GM12878 (cell line): ENCODE results near the gene PLBD1. TPM values are rescaled to one million over a fixed set of nuclear protein-coding genes. Genes with fewer than 3 reads are reported as not detected.

ENCODE experiments used
- ATAC-seq: fragments of 200-7000 bp; cut with Tn5 transposase; 3 replicates; pipeline ENCODE4 v1.9.1; 2020; ENCODE audit warnings: mild to moderate bottlenecking, moderate library complexity
- BruUV-seq: library from RNA; stranded (reverse); fragments of 400-500 nt; replicated peaks from 2 replicates; lab custom pipeline; 2021; lab: Mats Ljungman, UMichigan
- CTCF ChIA-PET: fragments of 300-600 bp; sonication (Branson Sonifier 250); formaldehyde crosslinking; extraction: SDS; loops from one replicate; lab custom pipeline; 2021; ENCODE audit warnings: inconsistent platforms; lab: Yijun Ruan, JAX
- POLR2A ChIA-PET: fragments of 350-600 bp; formaldehyde crosslinking; extraction: SDS; loops from one replicate; lab custom pipeline; 2021; ENCODE audit warnings: inconsistent platforms; lab: Charles Lee
- RAD21 ChIA-PET: fragments of 300-600 bp; sonication (Branson Sonifier 250); formaldehyde crosslinking; loops from one replicate; lab custom pipeline; 2023; ENCODE audit warnings: antibody characterized with exemption; ENCODE audit not compliant: unreplicated experiment; lab: Charles Lee
- SMC1A ChIA-PET: fragments of 300-600 bp; sonication (Branson Sonifier 250); formaldehyde crosslinking; loops from one replicate; lab custom pipeline; 2023; ENCODE audit not compliant: unreplicated experiment, uncharacterized antibody; lab: Charles Lee
- DNase-seq: peaks from one replicate; pipeline ENCODE4 v3.0.0-alpha.2; 2011; ENCODE audit warnings: low read depth, low spot score
- FAIRE-seq: peaks from 3 replicates; lab custom pipeline; 2011; peaks lifted over from hg19 to GRCh38; lab: Jason Lieb, UNC
- H2AFZ ChIP-seq: 2 replicates; pipeline ENCODE4 v1.6.0; 2011; ENCODE audit warnings: low read depth, low read length, control low read depth; ENCODE audit not compliant: control insufficient read depth
- H3K27ac ChIP-seq: 2 replicates; pipeline ENCODE4 v1.5.1; 2011; ENCODE audit warnings: control low read depth; ENCODE audit not compliant: control insufficient read depth, insufficient read depth
- H3K27me3 ChIP-seq, 2 experiments: replicated peaks in 1 of 2; 2 replicates each; pipeline versions ENCODE4 v1.6.0 to v1.6.1; 2011; ENCODE audit warnings: low read length in 1 of 2; ENCODE audit not compliant: control insufficient read depth in 2 of 2, insufficient read depth in 2 of 2
- H3K36me3 ChIP-seq, 2 experiments: 2 replicates each; pipeline ENCODE4 v1.5.1; 2011; ENCODE audit warnings: low read length in 1 of 2; ENCODE audit not compliant: control insufficient read depth in 2 of 2, insufficient read depth in 2 of 2
- H3K4me1 ChIP-seq: 2 replicates; pipeline ENCODE4 v1.6.1; 2011; ENCODE audit warnings: mild to moderate bottlenecking, low read length, moderate library complexity, mixed read lengths; ENCODE audit not compliant: control insufficient read depth, insufficient read depth
- H3K4me2 ChIP-seq: 2 replicates; pipeline ENCODE4 v1.6.0; 2011; ENCODE audit warnings: control low read depth; ENCODE audit not compliant: control insufficient read depth, insufficient read depth
- H3K4me3 ChIP-seq: fragments of 200-600 bp; sonication (generic); 2 replicates; pipeline ENCODE4 v1.5.1; 2016
- H3K79me2 ChIP-seq: 2 replicates; pipeline ENCODE4 v1.6.0; 2011; ENCODE audit warnings: low read length; ENCODE audit not compliant: control insufficient read depth, insufficient read depth
- H3K9ac ChIP-seq: 2 replicates; pipeline ENCODE4 v1.8.0; 2011; ENCODE audit warnings: low read length, control low read depth, mixed read lengths; ENCODE audit not compliant: control insufficient read depth, insufficient read depth
- H3K9me3 ChIP-seq: replicated peaks from 3 replicates; pipeline ENCODE4 v1.5.1; 2011; ENCODE audit warnings: mild to moderate bottlenecking, low read length; ENCODE audit not compliant: control insufficient read depth, insufficient read depth
- H4K20me1 ChIP-seq: 2 replicates; pipeline ENCODE4 v1.6.0; 2011; ENCODE audit not compliant: control insufficient read depth, insufficient read depth
- BRCA1 ChIP-seq: IDR thresholded peaks from 2 replicates; pipeline ENCODE4 v1.6.1; 2011; ENCODE audit warnings: low read depth, low read length, improper control_type of control experiment
- ESRRA ChIP-seq: IDR thresholded peaks from 2 replicates; pipeline ENCODE4 v1.6.1; 2012; ENCODE audit warnings: mild to moderate bottlenecking, low read length, improper control_type of control experiment
- GATAD2B ChIP-seq: fragments of 450-650 bp; conservative IDR thresholded peaks from 2 replicates; pipeline ENCODE4 v1.6.1; 2017; ENCODE audit warnings: low read depth, mild to moderate bottlenecking, moderate library complexity
- HDAC6 ChIP-seq: fragments of 200-600 bp; sonication (generic); IDR thresholded peaks from one replicate; pipeline ENCODE4 v1.8.0; 2017; ENCODE audit warnings: antibody characterized with exemption; ENCODE audit not compliant: unreplicated experiment
- IRF3 ChIP-seq: fragments of 450-650 bp; IDR thresholded peaks from 2 replicates; pipeline ENCODE4 v1.6.1; 2014; ENCODE audit warnings: mild to moderate bottlenecking
- IRF5 ChIP-seq: fragments of 450-650 bp; IDR thresholded peaks from 2 replicates; pipeline ENCODE4 v1.6.1; 2017; ENCODE audit warnings: borderline replicate concordance
- MEF2A ChIP-seq: IDR thresholded peaks from 2 replicates; pipeline ENCODE4 v1.6.1; 2011; ENCODE audit warnings: low read depth, mild to moderate bottlenecking, low read length, moderate library complexity; ENCODE audit not compliant: insufficient read depth
- MLLT1 ChIP-seq: fragments of 450-650 bp; IDR thresholded peaks from 2 replicates; pipeline ENCODE4 v1.6.1; 2016; ENCODE audit warnings: mild to moderate bottlenecking
- NFIC ChIP-seq: IDR thresholded peaks from 2 replicates; pipeline ENCODE4 v1.6.1; 2012; ENCODE audit warnings: low read depth, mild to moderate bottlenecking, inconsistent platforms, low read length, moderate library complexity
- NR2C1 ChIP-seq: fragments of 450-650 bp; IDR thresholded peaks from 2 replicates; pipeline ENCODE4 v1.6.1; 2017; ENCODE audit warnings: antibody characterized with exemption, mild to moderate bottlenecking, moderate library complexity
- RUNX3 ChIP-seq: IDR thresholded peaks from 2 replicates; pipeline ENCODE4 v1.6.1; 2012; ENCODE audit warnings: low read length, inconsistent platforms
- SIN3A ChIP-seq: IDR thresholded peaks from 2 replicates; pipeline ENCODE4 v1.6.1; 2012; ENCODE audit warnings: low read depth, low read length, improper control_type of control experiment
- SUPT20H ChIP-seq: IDR thresholded peaks from 2 replicates; pipeline ENCODE4 v1.6.1; 2011; ENCODE audit warnings: low read depth, mild to moderate bottlenecking, low read length, moderate library complexity, borderline replicate concordance; ENCODE audit not compliant: control insufficient read depth
- TARDBP ChIP-seq: IDR thresholded peaks from 2 replicates; pipeline ENCODE4 v1.6.1; 2016; ENCODE audit warnings: borderline replicate concordance
- ZBTB40 ChIP-seq: fragments of 450-650 bp; IDR thresholded peaks from 2 replicates; pipeline ENCODE4 v1.6.1; 2016; ENCODE audit warnings: mild to moderate bottlenecking, moderate library complexity, borderline replicate concordance
- WGBS: methylation state at CpG from one replicate; pipeline ENCODE4 v1.1.6; 2016; ENCODE audit warnings: low lambda C conversion rate; ENCODE audit not compliant: insufficient replicate concordance, insufficient coverage; ENCODE audit errors: missing lambda C conversion rate; 5-methylcytosine and 5-hydroxymethylcytosine counted together
- in situ Hi-C: fragments of 300-500 bp; cut with MboI; formaldehyde crosslinking; loops from 9 replicates; pipeline ENCODE4 v1.14.3; 2018; ENCODE audit warnings: mixed read lengths
- intact Hi-C: fragments of 100-400 bp; cut with micrococcal nuclease; formaldehyde crosslinking; loops from one replicate; pipeline ENCODE4 v1.14.2; 2022; ENCODE audit not compliant: unreplicated experiment
- polyA plus RNA-seq, 11 experiments: library from polyadenylated mRNA; depleted of rRNA in 4 of 11; unstranded in 6 of 11; stranded (reverse) in 5 of 11; fragments of >200 nt; fragmentation: Nextera tagmentation in 4 of 11; fragmentation: Illumina TruSeq in 1 of 11; extraction: Ambion mirVana in 4 of 11; extraction: Trizol in 1 of 11; gene quantifications; 1 replicate in 1 of 11; 2 replicates in 10 of 11; pipeline versions ENCODE4 v1.2.1 to v1.2.3, GENCODE V29; 2011 to 2016; ENCODE audit warnings: inconsistent platforms in 2 of 11, missing spikeins in 2 of 11, low read depth in 1 of 11
- total RNA-seq, 4 experiments: library from RNA; depleted of rRNA in 3 of 4; stranded (reverse); fragments of >200 nt in 3 of 4; fragmentation: Illumina TruSeq in 1 of 4; extraction: Trizol in 1 of 4; gene quantifications; 2 replicates each; pipeline versions ENCODE4 v1.2.1 to v1.2.3, GENCODE V29; 2013 to 2021

Gene PLBD1
- total and polyA plus RNA-seq, 10 of the 15 experiments (the other 5 are each of a cell fraction or from before 2014, with no cell fraction given), result 0.19 to 0.54 (median 0.27) TPM; not detected in 1

- TF ChIP-seq NFIC (no peak), MLLT1 (no peak), SUPT20H (no peak)
These were observed 5.9 kb downstream of the PLBD1 start (continued) for GRCh38 chr12:14561677-14562238.

GRCh38 chr12:14560904-14561574 is 6.6 kb downstream of the PLBD1 start:
- Histone ChIP-seq H3K4me1 (no peaks in the 10 kb centered on the region), H3K79me2 (no peaks in the 10 kb centered on the region), H3K9ac (no peak overlapping the region), H3K27me3 (no peaks in the 10 kb centered on the region), H3K4me3 (no peak overlapping the region), H3K36me3 (no peaks in the 10 kb centered on the region), H4K20me1 (no peaks in the 10 kb centered on the region), H3K9me3 (no peaks in the 10 kb centered on the region), H3K27ac (no peak overlapping the region), H3K4me2 (no peak overlapping the region), H2AFZ (no peak overlapping the region)
- ChIA-PET SMC1A (no interaction called here), POLR2A (no interaction called here), CTCF (no interaction called here), RAD21 (no interaction called here)
- DNase-seq, result no peak
- 64% methylated on average over 6 of the region's 6 CpGs for WGBS
- in situ Hi-C loops (no loop called here), intact Hi-C loops (no loop called here)
- no TSS peak for BruUV-seq
- ATAC-seq, result no peak
- FAIRE-seq, result no peak
- TF ChIP-seq ZBTB40, result no peak
- TF ChIP-seq MEF2A, result no peak
- TF ChIP-seq HDAC6, result no peak
- no peak for TF ChIP-seq BRCA1
- TF ChIP-seq IRF5, result no peak
- no peak for TF ChIP-seq NR2C1
- no peak for TF ChIP-seq GATAD2B
- TF ChIP-seq SIN3A, result no peak
- no peak for TF ChIP-seq RUNX3
- no peak for TF ChIP-seq ESRRA
- TF ChIP-seq IRF3, result no peak
- TF ChIP-seq TARDBP, result no peak
